Measurements from ENCODE around the gene POU2F1. TPM values are rescaled to one million over a fixed set of nuclear protein-coding genes. Genes with fewer than 3 reads are reported as not detected.

The POU2F1 gene
- total RNA-seq, 1 donor from 2014 or later, result 36.1 TPM

DNA sequence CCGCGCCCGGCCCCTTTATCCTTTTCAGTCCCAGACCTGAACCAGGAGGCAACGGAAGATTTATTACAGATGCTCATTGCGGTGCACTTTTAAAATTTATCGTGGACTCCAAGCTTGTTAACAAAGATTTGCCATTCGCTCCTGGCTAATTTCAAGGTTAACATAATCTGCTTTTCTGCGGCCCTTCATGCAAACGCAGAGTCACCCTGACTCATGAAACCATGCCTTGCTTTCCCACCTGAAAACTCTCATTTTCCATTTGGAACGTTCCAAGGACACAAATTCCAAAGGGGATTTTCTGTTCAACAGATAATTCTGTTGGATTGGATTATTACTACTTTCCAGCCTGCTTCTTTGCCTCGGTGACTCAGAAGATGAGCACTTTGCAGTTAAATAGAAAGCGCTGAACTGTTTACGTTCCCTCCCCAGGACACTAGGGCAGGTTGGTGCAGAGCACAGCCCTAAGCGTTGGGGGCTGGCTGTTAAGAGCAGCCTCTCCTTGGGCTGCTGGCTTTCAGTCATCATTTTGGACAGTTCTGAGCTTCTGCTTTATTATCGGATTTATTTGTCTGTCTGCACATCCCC is 246.5 kb downstream of the POU2F1 start:
- peaks cover 2% of the 10 kb centered on the region for H3K4me1 Mint-ChIP-seq (ENCODE audit: low read depth)
- no peaks in the 10 kb centered on the region for H3K9me3 Mint-ChIP-seq (ENCODE audit: low read depth)
- no peak overlapping the region for H3K4me3 Mint-ChIP-seq (ENCODE audit: low read depth)
- no peak for DNase-seq (ENCODE audit: low spot score, unreplicated experiment)
- no peaks in the 10 kb centered on the region for H3K36me3 Mint-ChIP-seq (ENCODE audit: insufficient read depth)
- peaks cover 10% of the 10 kb centered on the region for H3K27me3 Mint-ChIP-seq
- H3K27ac Mint-ChIP-seq, result no peak overlapping the region
- TF ChIP-seq, protein P1, sequence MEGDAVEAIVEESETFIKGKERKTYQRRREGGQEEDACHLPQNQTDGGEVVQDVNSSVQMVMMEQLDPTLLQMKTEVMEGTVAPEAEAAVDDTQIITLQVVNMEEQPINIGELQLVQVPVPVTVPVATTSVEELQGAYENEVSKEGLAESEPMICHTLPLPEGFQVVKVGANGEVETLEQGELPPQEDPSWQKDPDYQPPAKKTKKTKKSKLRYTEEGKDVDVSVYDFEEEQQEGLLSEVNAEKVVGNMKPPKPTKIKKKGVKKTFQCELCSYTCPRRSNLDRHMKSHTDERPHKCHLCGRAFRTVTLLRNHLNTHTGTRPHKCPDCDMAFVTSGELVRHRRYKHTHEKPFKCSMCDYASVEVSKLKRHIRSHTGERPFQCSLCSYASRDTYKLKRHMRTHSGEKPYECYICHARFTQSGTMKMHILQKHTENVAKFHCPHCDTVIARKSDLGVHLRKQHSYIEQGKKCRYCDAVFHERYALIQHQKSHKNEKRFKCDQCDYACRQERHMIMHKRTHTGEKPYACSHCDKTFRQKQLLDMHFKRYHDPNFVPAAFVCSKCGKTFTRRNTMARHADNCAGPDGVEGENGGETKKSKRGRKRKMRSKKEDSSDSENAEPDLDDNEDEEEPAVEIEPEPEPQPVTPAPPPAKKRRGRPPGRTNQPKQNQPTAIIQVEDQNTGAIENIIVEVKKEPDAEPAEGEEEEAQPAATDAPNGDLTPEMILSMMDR (IDR thresholded peaks at IDR 0.05; ENCODE audit: unreplicated experiment), result no peak

DNA sequence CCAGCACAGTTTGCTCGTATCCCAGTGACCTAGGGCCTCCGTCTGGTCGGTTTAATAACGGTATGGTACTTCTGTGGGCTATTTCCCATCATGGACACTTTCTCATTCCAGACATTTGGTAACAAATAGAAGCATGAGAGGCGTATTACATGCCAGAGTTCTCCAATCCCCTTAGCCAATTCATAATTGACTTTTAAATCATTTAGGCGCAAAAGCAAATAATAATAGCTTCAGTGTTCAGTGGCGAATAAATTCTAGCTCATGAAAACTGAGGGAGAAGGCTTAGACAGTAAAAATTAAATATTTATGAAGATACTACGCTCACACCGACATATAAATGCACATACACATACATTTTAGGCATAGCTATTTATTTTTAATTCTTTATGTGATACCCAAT is 247.1 kb downstream of the POU2F1 start:
- no peaks in the 10 kb centered on the region for H3K9me3 Mint-ChIP-seq (ENCODE audit: low read depth)
- DNase-seq (ENCODE audit: low spot score, unreplicated experiment), result no peak
- H3K4me3 Mint-ChIP-seq (ENCODE audit: low read depth), result no peak overlapping the region
- TF ChIP-seq, protein P1 (IDR thresholded peaks at IDR 0.05; ENCODE audit: unreplicated experiment), result no peak
- no peaks in the 10 kb centered on the region for H3K36me3 Mint-ChIP-seq (ENCODE audit: insufficient read depth)
- H3K27ac Mint-ChIP-seq, result no peak overlapping the region
- peaks cover 10% of the 10 kb centered on the region for H3K27me3 Mint-ChIP-seq
- H3K4me1 Mint-ChIP-seq (ENCODE audit: low read depth), result peaks cover 2% of the 10 kb centered on the region

DNA sequence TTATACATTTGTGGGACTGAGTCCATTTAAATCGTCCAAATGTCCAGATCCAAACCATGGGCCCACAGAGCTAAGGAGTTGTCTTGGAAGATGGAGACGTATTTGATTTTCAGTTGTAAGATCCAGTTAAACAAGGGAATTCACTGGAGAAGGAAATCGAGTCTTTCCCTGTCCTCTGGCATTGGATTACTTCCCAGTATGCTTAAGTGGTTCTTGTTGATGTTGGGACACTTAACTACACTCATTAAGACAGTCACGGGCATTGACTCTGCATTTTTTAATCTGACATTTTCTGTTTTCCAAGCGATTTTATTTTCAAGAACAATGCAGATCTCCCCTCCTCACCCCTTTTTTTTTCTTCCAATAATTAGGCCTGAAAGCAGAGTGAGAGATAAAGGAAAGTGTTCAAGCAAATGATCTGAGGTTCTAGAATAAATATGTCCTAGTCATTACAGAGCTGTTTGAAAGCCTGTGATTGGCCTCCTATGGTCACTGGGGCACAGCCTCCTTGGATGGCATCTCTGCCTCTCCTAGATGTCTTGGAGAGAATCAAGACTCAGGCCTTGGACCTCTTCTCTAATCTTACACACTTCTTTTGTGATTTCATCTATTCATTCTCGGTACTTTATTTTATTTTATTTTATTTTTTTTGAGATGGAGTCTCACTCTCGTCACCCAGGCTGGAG is 248.7 kb downstream of the POU2F1 start:
- no peak overlapping the region for H3K4me3 Mint-ChIP-seq (ENCODE audit: low read depth)
- TF ChIP-seq, protein P1 (IDR thresholded peaks at IDR 0.05; ENCODE audit: unreplicated experiment), result no peak
- H3K27ac Mint-ChIP-seq, result no peak overlapping the region
- H3K4me1 Mint-ChIP-seq (ENCODE audit: low read depth), result peaks cover 3% of the 10 kb centered on the region
- H3K36me3 Mint-ChIP-seq (ENCODE audit: insufficient read depth), result no peaks in the 10 kb centered on the region
- H3K27me3 Mint-ChIP-seq, result peaks cover 11% of the 10 kb centered on the region
- H3K9me3 Mint-ChIP-seq (ENCODE audit: low read depth), result no peaks in the 10 kb centered on the region
- no peak for DNase-seq (ENCODE audit: low spot score, unreplicated experiment)

DNA sequence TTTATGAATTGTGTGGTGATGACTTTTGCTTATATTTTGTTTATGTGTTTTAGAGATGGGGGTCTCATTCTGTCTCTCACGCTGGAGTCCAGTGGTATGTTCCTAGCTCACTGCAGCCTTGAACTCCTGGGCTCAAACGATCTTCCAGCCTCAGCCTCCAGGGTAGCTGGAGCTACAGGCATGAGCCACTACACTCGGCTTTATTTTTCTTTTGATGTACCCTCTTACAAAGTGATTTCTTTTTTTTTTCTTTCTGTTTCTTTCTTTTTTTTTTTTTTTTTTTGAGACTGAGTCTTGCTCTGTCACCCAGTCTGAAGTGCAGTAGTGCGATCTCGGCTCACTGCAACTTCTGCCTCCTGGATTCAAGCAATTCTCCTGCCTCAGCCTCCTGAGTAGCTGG is 250.9 kb downstream of the POU2F1 start:
- Mint-ChIP-seq H3K4me3 (ENCODE audit: low read depth) (no peak overlapping the region), H3K27ac (no peak overlapping the region), H3K36me3 (ENCODE audit: insufficient read depth) (no peaks in the 10 kb centered on the region), H3K9me3 (ENCODE audit: low read depth) (no peaks in the 10 kb centered on the region), H3K27me3 (peaks cover 7% of the 10 kb centered on the region), H3K4me1 (ENCODE audit: low read depth) (peaks cover 2% of the 10 kb centered on the region)
- TF ChIP-seq, protein P1 (IDR thresholded peaks at IDR 0.05; ENCODE audit: unreplicated experiment), result no peak
- no peak for DNase-seq (ENCODE audit: low spot score, unreplicated experiment)

DNA sequence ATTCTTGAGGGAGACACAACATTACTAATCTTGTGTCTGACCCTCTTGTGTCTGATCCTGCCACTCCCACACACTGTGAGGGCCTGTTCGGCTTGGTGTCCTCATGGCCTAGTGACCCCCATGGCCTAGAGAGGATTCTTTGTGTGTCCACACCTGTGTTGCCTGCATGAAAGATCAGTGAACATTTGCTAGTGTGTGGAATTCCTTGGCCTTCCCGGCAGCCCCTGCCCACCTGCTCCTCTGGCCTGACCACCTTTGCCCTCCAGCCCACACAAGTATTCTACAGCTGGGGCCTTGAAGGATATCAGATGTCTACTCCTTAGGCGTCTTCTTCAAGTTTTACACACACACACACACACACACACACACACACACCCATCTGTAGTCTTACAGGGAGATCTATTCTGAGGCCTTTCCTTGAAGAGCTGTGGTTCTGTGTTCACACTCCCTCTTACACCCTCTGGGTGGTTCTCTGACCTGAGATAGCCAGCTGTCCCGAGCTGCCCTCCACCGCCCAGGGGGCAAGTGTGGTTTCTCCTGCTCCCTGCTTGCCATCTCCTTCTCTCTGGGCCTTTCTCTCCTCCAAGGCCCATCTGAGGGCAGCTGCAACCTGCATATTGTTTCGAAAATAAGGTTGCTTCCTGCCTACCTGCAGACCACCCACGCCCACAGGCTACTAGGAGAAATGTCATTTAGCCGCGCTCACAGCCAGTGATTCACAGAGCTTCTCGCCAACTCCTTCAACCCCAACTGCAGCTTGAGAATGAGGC is 252.3 kb downstream of the POU2F1 start:
- Mint-ChIP-seq H3K27ac (no peak overlapping the region), H3K9me3 (ENCODE audit: low read depth) (no peaks in the 10 kb centered on the region), H3K27me3 (peaks cover 7% of the 10 kb centered on the region), H3K4me1 (ENCODE audit: low read depth) (peaks cover 2% of the 10 kb centered on the region), H3K36me3 (ENCODE audit: insufficient read depth) (no peaks in the 10 kb centered on the region), H3K4me3 (ENCODE audit: low read depth) (no peak overlapping the region)
- TF ChIP-seq, protein P1 (IDR thresholded peaks at IDR 0.05; ENCODE audit: unreplicated experiment), result no peak
- DNase-seq (ENCODE audit: low spot score, unreplicated experiment), result no peak
